Stimulated activated CD4-positive, alpha-beta T cell treated with anti-CD3 and anti-CD28 coated beads, Interleukin-1b, Interleukin-23, amount 100 ng/mL, for 48 hours (primary cell): Measurements from ENCODE around the gene ATAD3A.
"Not testable (repeated sequence)": the region's sequence is repeated elsewhere in the genome, so short reads cannot be mapped to it uniquely, and the experiment has no call there.

Experiments used
- DNase-seq: peaks from one replicate; pipeline ENCODE4 v3.0.0-alpha.2; 2020

ATAD3A gene

DNA sequence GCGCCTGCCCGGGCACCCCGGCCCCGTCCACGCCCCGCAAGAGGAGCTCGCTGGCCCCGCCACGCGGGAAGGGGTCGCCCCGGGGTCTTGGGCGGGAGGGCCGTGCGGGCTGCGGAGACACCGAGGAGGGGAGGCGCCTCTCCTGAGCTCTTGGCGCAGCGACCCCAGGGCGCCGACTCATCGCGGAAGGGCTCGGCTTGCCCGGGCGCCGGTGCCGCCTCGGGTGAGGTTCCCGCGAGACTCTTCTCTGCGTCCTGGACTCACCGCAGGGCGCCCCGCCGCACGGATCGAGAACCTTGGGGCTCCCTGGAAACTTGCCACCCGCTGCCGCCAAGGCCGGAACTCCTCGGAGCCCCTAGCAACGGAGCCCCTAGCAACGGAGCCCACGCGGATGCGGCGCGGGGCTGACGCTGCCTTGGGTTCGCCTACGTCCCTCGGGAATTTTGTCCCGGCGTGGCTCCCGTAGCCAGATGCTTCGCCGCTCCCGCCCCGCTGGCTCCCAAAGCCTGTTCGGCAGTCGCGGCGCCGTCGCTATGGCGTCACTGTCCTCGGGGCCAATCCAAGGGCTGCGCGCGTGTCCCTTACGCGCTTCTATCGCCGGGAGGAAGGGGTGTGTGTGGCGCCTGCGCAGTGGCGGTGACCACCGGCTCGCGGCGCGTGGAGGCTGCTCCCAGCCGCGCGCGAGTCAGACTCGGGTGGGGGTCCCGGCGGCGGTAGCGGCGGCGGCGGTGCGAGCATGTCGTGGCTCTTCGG lies at the start of gene ATAD3A:
Gene ATAD3A, plus strand, starts transcription at position 630 of the 753 bp plus-strand sequence. Its CDS starts 107 bp downstream, at position 737.
- peak; percentile 97 for DNase-seq

DNA sequence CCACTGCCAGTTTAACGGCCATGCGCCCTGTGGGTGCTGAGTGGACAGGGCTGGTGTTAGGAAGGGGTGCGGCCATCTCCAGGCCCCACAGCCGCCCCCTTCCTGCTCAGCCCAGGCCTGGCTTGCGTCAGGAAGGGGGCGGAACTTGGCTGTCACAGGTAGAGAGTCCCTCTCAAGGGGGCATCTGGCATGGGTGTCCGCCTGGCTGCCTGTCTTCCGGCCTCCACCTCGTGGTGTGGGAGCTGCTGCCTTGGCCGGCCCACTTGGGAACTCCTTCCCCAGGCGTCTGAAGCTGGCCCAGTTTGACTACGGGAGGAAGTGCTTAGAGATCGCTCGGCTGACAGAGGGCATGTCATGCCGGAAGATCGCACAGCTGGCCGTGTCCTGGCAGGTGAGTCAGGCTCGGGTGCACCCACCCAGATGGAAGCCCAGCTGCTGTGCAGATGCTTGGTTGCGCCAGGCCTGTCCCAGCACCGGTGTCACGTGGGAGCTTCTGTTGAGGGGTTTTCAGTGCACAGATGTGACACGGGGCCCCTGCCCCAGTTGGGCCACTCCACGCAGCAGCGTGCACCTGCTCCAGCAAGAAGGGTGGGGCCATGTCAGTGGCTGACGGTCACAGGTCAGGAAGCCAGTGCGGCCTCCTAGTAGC lies 49.5 kb upstream of the ATAD3A start:
- DNase-seq, result no peak

DNA sequence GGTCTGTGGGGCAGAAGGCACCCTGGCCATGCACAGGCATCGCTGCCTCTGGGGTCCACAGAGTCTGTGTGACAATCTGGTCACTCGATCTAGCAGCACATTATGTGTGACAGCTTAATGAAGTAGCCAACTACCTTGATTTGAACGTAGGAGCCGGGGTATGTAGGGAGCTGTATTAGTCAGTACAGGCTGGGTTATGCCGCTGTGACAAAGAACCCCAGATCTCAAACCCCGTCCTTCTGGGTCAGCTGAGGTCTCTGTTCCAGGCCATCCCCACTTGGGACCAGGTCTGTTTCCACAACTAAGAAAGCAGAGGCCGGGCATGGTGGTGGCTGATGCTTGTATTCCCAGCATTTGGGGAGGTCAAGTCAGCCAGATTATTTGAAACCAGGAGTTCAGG lies 48.6 kb upstream of the ATAD3A start:
- no peak for DNase-seq

DNA sequence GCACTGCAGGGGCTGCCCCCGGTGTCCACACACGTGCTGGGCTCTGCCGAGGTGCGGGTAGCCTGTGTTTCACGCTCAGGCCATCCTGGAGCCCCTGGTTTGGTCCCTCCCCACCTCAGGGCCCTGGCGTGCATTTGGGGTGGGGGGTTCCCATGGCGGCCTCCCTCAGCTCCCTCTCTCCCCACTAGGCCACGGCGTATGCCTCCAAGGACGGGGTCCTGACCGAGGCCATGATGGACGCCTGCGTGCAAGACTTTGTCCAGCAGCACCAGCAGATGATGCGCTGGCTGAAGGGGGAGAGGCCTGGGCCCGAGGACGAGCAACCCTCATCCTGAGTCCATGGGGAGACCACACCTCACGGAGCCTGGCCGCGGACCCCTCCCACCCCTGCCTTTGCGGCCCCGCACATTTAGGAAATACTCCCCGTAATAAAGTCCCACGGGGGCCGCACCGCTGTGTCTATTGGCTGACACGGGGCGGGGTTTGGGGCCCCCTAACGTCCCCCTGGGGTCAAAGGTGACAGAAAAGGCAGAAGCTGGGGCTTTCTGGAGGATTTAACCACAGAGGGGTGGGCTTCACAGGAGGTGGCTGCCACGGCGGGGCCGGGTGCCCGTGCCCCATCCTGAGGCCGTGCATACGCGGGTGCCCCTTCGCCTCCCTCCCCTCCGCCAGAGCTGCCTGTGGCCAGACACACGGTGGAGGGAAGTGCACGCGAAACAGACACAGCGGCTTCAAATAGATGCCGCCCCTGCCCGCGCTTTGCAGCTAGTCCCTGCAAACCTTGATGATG lies 43.6 kb upstream of the ATAD3A start:
- not testable (repeated sequence) for DNase-seq

DNA sequence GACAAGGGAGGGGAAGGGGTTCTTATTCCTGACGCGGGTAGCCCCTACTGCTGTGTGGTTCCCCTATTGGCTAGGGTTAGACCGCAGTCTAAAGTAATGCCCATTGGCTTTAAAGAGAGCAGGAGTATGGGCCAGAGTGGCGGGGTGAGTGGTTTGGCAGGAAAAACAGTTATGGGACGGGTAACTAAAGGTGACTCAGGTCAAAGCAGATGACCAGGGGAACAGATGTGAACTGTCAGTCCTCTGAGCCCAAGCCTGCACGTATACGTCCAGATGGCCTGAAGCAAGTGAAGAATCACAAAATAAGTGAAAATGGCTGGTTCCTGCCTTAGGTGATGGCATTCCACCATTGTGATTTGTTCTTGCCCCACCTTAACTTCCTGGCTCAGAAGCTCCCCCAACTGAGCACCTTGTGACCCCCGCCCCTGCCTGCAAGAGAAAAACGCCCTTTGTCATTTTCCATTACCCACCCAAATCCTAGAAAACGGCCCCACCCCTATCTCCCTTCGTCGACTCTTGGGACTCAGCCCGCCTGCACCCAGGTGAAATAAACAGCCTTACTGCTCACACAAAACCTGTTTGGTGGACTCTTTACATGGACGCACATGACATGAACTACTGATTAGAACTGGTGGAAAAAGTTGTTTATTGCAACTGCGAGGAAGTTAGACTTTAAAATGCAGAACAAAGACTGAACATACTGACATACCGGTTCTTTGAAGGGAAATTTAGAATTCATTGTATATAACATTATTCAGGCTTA lies 41.2 kb upstream of the ATAD3A start:
- DNase-seq, result no peak

DNA sequence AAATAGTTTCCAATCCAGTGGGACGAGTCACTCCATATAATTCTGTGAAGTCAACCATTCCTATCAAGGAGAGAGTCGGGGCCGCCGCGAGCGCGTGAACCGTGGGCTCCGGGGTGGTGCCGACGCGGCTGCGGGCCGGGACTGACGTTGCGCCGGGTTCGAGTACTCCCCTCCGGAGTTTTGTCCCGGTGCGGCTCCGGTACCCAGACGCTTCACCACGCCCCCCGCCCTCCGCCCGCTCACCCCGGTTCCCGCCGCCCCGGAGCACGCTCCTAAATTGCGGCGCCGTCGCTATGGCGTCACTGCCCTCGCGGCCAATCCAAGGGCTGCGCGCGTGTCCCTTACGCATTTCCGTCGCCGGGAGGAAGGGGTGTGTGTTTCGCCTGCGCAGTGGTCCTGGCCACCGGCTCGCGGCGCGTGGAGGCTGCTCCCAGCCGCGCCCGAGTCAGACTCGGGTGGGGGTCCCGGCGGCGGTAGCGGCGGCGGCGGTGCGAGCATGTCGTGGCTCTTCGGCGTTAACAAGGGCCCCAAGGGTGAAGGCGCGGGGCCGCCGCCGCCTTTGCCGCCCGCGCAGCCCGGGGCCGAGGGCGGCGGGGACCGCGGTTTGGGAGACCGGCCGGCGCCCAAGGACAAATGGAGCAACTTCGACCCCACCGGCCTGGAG lies 40.4 kb upstream of the ATAD3A start, which contains the start of gene ATAD3B:
Gene ATAD3B, plus strand, starts transcription at position 377 of the 664 bp plus-strand sequence. Its CDS starts 120 bp downstream, at position 497.
- peak; percentile 95 for DNase-seq

DNA sequence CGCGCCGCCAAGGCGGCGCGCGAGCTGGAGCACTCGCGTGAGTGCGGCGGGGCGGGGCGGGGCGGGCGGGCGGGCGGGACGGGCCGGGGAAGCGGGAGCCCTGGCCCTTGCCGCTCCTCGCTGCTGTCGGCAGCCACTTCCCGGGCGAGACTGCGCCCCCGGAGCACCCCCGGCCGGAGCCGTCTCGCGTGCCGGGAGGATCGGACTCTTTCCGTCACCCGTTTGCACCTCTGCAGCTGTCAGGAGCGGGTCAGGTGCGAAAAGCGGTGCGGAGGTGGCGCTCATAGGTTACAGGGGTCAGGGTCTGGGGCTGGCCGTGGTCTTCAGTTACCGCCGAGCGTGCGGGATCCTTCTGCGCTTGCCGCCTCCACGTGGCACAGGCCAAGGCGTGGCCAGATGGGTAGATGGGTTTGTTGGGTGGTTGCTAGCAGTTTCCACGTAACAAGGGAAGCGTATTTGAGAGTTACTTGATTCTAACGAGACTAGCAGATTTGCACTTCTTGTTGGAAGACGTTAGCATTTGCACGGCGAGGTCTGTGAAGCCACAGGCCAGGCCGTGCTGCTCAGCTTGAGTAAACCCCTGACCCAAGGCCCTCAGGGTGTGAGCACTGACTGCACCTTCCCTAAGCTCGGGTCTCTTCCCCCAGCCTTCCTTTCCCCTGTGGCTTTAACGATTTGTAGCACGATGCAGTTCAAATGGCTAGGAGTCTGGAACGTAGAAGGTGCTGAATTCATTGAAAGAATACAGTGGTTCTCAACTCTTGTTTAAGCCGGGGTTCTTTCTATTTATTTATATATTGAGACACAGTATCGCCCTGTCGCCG lies 39.7 kb upstream of the ATAD3A start:
- not testable (repeated sequence) for DNase-seq

DNA sequence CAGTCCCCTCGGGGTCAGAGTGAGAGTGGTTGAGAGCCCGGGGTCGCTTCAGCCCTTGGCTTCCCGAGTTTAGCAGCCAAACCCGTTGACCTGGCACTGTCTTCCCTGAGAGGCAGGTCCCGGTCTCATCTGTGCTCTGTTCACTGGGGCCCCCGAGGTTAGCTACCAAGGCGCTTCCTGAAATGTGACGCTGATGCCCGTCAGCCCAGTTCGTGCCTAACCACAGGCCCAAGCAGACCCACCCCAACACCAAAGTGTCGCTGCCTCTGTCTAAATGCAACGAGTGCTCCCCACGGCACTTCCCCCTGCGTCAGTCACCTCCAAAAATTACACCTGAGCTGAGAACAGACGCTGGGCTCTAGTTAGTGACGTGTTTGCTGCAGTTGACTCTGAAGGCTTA lies 36.0 kb upstream of the ATAD3A start:
- DNase-seq, result not testable (repeated sequence)

DNA sequence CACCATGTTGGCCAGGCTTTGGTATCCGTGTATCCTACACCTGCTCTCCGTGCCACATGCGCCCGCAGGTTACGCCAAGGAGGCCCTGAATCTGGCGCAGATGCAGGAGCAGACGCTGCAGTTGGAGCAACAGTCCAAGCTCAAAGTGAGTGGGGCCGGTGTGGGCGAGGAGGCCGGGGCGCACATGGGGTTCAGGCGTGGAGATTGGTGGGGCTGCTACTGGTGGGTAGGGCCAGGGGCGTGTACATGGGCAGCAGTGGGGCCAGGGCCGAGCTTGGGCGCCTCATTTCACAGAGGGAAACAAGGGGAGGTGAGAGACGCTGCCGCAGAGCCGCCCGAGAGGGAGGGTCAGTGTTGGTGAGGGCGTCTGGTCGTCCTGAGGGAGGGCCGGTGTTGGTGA lies 34.8 kb upstream of the ATAD3A start:
- no peak for DNase-seq

DNA sequence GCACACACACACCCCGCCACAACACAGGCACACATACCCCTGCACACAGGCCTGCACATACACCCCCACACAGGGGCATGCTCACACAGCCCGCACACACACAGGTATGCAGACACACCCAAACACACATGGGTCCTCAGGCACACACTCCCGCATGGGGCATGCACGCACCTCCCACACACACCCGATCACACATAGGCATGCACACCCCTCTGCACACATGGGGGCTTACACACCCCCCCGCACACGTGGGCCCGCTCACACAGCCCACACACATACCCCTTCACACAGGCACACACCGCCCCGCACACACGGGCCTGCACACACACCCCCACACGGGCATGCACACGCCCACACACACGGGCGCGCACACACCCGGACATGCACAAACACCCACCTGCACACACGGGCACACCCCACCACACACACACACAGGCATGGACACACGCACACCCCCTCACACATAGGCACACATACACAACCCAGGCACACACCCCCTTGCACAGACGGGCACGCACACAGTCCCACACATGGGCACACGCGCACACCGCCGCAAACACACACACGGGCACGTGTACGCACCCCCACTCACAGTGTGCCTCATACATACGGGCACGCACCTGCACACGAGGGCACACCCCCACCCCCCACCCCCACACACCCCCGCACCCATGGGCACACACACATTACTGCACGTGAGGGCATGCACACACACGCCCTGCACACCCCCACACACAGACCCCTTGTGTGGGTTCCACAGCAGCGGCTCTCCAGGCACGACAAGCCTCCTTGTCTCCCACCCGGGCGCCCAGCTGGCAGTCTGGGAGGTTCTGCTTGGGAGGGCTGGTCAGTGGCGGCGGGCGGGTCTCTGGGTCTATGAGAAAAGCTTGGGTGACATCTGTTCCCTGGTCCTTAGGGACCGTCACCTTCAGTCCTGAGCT lies 32.1 kb upstream of the ATAD3A start:
- DNase-seq, result no peak

DNA sequence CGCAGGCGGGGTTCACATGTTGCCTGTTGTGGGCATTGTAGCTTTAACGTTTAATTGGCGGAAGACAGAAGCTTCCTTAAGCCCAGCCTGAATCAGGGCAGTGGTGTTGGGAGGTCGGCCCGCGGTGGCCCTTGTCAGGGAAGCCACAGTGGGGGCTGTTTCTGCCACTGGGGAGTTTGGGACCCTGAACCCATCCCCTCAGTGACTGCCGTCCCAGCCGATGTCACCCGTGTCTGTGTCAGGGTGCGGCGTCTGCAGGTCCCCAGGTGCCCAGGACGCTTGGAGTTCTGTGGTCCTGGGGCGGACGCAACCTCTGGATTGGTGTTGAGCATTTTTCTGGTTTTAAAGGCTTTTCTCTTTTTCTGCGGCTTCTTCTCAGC lies 31.5 kb upstream of the ATAD3A start:
- not testable (repeated sequence) for DNase-seq

DNA sequence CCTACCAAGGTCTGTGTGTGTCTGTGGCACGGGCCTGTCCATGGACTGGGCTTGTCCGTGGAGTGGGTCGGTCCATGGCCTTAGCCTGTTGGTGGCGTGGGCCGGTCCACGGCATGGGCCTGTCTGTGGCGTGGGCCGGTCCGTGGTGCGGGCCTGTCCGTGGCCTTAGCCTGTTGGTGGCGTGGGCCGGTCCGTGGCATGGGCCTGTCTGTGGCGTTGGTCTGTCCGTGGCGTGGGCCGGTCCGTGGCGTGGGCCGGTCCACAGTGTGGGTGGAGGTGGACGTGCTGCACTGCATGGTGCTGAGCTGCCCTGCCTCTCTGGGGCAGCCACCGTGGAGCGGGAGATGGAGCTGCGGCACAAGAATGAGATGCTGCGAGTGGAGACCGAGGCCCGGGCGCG lies 30.2 kb upstream of the ATAD3A start:
- DNase-seq, result not testable (repeated sequence)

DNA sequence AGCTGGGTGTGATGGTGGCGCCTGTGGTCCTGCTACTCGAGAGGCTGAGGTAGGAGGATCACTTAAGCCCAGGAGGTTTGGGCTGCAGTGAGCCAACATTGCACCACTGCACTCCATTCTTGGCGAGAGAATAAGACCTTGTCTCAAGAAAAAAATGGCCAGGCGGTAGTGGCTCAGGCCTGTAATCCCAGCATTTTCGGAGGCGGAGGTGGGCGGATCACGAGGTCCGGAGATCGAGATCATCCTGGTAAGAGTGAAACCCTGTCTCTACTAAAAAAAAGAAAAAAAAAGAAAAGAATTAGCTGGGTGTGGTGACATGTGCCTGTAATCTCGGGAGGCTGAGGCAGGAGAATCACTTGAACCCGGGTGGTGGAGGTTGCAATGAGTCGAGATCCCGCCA lies 29.1 kb upstream of the ATAD3A start:
- no peak for DNase-seq

DNA sequence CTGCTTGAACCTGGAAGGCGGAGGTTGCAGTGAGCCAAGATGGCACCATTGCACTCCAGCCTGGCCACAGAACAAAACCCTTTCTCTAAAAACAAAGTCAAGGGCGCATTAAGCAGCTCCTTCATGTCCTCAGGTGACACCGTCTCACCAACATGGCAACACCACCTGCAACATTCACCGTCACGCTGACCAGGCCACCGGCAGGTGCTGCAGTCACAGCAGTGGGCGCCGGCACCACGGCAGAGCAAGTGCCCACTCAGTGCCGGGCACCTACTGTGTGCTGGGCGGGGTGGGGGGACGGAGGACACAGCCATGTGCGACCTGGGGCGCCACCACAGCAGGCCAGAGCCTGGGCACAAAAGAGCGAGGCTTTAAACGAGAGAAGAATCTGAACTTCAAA lies 28.2 kb upstream of the ATAD3A start:
- DNase-seq, result no peak

DNA sequence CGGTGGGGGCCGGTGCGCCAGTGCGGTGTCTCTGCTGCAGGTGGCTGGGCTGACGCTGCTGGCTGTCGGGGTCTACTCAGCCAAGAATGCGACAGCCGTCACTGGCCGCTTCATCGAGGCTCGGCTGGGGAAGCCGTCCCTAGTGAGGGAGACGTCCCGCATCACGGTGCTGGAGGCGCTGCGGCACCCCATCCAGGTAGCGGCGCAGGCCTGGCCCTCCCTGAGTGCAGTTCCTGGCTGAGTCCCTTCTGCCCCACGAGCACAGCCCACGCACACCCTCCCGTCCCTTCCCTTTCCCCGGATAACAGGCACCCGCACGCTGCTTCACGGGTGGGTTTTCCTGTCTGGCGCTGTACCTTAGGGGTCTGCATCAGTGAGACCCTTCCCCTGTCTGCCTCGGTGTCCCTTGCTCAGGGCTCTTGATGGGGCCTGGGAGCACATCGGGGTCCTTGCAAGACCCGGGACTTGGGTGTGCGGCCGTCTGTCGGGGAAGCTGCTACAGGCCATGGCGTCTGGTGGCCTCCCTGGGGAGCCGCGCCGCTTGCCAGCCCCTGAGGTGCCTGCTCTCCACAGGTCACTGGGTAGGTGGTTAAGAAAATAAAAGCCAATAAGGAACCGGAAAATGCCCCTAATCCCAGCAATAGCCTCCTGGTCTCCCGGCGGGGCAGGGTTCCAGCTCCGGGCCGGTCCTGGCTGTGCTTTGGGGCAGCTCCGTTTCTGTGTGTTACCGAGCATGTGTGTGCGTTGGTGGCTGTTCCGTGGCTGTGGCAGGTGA lies 26.8 kb upstream of the ATAD3A start:
- not testable (repeated sequence) for DNase-seq

DNA sequence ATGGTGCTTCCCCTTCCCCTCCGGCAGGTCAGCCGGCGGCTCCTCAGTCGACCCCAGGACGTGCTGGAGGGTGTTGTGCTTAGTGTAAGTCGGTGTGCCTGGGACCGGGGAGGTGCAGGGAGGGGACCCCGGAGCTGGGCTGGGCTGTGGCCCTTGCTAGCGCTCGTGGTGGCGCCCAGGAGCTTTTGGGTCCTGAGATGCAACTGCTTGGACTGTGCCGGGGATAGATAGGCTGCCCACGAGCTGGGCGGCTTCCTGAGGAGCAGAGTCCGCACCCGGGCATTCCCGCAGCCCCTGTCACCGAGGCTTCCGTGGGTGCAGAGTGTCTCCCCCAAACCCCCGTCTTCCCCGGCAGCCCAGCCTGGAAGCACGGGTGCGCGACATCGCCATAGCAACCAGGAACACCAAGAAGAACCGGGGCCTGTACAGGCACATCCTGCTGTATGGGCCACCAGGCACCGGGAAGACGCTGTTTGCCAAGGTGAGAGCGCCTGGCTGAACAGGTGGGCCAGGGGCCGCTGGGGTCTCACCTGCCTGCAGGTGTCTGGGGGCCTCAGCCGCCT lies 26.1 kb upstream of the ATAD3A start:
- DNase-seq, result not testable (repeated sequence)

DNA sequence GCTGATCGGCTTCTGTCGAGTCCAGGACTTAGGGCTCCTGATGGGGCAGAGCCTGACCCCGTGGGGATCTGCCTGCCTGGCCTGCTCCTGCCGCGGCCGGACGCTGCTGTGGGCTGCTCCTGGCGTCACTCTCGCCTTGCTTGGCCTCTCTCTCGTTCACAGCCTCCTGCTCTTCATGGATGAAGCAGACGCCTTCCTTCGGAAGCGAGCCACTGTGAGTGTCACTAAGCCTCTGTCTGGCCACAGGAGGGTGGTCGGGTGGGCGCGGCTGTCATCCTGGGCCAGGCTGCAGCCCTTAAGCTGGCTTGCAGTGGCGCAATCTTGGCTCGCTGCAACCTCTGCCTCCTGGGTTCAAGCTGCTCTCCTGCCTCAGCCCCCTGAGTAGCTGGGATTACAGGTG lies 24.3 kb upstream of the ATAD3A start:
- no peak for DNase-seq

DNA sequence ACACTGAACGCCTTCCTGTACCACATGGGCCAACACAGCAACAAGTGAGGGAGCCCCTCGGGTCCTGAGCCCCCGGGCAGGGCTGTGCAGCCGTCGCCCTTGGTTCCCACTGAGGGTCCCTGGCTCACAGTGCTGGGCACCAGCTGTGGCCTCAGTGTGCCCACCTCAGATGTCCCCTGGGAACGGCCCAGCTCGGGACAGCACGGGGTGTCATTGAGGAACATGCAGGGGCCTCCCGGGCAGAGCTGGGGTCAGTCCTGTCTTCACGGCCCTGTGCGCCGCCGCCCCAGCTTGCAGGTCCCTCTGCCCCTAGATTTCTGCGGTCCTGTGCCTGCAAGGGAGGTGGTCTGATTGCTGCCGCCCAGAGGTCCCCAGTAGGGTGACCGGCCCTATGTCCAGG lies 22.7 kb upstream of the ATAD3A start:
- no peak for DNase-seq

DNA sequence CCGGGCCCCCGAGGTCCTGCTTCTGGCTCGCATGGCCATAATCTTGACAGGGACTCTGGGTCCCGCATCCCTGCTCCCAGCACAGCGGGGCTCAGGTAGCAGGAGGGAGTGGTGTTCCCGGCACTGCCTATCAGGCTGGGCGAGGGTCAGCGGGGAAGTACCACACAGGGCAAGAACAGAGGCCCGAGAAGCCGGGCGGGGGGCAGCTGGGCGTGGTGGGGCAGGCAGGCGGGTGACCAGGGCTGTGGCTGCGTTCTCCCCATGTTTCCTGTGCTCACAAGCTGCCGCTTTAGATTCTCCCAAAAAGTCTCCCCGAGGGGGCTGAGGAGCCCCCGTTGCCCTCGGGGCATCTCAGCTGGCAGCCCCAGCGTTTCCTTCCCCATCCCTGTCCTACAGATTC lies 22.1 kb upstream of the ATAD3A start:
- DNase-seq, result no peak
